Keratinocyte (primary cell): ENCODE measurements around the gene MYH4.

Experiments
- EZH2 ChIP-seq: IDR thresholded peaks from one replicate; pipeline ENCODE4 v1.6.1; 2012; ENCODE audit warnings: inconsistent platforms, mild to moderate bottlenecking, low read length, moderate library complexity
- TF ChIP-seq, protein P1 (sequence below), 3 experiments: IDR thresholded peaks in 1 of 3; conservative IDR thresholded peaks in 1 of 3; optimal IDR thresholded peaks in 1 of 3; 2 replicates in 2 of 3; 3 replicates in 1 of 3; pipeline versions ENCODE3 to v1.5.1; 2011; ENCODE audit warnings: low read length in 3 of 3, mild to moderate bottlenecking in 3 of 3, moderate library complexity in 2 of 3, control low read depth in 1 of 3, inconsistent platforms in 1 of 3; ENCODE audit not compliant: insufficient read depth in 2 of 3; ENCODE audit errors: extremely low read depth in 1 of 3

DNA sequence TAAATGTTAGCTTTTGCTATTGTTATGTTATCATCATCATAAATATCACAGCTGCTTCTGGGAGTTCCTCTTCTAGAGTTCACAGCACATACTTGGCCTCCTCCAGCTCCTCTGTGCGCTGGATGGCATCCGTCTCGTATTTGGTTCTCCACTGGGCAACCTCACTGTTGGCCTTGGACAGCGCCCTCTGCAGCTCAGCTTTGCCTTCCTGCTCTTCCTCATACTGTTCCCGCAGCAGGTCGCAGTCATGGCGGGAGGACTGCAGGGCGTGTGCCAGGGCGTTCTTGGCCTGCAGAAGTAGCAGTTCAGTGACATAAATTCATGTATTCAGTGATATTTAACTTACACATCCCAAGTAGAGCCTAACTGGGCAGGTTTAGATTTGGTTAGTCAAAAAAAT lies 71.0 kb downstream of the MYH4 start:
- TF ChIP-seq, protein P1, sequence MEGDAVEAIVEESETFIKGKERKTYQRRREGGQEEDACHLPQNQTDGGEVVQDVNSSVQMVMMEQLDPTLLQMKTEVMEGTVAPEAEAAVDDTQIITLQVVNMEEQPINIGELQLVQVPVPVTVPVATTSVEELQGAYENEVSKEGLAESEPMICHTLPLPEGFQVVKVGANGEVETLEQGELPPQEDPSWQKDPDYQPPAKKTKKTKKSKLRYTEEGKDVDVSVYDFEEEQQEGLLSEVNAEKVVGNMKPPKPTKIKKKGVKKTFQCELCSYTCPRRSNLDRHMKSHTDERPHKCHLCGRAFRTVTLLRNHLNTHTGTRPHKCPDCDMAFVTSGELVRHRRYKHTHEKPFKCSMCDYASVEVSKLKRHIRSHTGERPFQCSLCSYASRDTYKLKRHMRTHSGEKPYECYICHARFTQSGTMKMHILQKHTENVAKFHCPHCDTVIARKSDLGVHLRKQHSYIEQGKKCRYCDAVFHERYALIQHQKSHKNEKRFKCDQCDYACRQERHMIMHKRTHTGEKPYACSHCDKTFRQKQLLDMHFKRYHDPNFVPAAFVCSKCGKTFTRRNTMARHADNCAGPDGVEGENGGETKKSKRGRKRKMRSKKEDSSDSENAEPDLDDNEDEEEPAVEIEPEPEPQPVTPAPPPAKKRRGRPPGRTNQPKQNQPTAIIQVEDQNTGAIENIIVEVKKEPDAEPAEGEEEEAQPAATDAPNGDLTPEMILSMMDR (optimal IDR thresholded peaks at IDR 0.05 in 1 of 3, IDR thresholded peaks at IDR 0.05 in 1 of 3, conservative IDR thresholded peaks at IDR 0.05 in 1 of 3; ENCODE audit: extremely low read depth in 1 of 3, insufficient read depth in 2 of 3, low read length in 3 of 3): no peak
- no peak for TF ChIP-seq EZH2
